GM19193 (cell line): Measurements from ENCODE around the gene PGBD1.

Experiments used
- POLR2A ChIP-seq: IDR thresholded peaks from 4 replicates; pipeline ENCODE4 v1.6.1; 2011; ENCODE audit not compliant: insufficient read depth, insufficient read length; ENCODE audit errors: extremely low read depth

The PGBD1 gene

DNA sequence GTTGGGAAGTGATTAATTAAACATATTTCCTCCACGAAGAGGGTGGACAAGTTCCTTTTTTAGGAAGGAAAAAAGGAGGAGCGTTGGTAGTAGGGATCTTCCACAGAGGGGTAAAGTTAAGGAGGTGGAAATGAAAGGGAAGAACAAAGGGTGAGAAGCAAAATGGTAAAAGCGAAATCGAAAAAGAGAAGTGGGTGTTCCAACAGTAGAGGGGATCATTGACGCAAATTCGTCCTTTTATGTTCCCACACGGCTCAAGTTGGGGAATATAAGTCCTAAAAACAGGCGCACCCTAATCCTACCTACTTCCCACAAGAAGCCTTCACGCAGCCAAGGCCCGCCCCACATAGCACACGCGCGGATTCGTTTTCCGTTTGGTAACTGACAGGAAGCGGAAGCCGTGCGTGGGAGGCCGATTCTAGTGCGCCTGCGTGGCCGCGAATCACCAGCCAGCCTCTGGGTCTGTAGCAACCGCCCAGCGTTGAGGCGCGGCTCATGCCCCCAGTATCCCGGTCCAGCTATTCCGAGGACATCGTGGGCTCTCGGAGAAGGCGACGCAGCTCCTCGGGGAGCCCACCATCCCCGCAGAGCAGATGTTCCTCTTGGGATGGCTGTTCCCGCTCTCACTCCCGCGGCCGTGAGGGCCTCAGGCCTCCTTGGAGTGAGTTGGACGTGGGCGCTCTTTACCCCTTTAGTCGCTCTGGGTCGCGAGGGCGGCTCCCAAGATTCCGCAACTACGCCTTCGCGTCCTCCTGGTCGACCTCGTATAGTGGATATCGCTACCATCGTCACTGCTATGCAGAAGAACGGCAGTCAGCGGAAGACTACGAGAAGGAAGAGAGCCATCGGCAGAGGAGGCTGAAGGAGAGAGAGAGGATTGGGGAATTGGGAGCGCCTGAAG lies 22.2 kb upstream of the PGBD1 start, which contains the start of gene NKAPL:
NKAPL (plus strand) TSS at position 421 of the 901 bp plus-strand sequence; CDS start at position 496, 75 bp downstream.
- TF ChIP-seq POLR2A, result peak; percentile 39

DNA sequence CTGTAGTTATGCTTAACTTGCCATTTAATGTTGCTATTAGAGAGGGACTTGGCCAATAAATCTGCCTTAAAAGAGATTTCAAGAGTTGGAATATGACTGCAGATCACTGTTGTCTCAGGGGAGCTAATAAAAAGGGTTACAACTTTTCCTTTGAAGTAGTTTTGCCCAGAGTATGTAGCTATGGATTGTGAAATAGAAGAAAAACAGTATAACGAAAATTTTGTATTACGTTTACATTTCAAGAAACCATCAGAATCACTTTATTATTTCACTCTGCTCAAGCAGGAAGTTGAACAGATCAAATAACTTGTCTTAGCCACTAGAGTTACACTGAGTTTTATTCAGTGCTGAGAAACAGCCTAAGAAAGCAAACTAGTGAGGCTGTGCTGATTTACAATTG lies 17.4 kb upstream of the PGBD1 start:
- TF ChIP-seq POLR2A, result no peak

DNA sequence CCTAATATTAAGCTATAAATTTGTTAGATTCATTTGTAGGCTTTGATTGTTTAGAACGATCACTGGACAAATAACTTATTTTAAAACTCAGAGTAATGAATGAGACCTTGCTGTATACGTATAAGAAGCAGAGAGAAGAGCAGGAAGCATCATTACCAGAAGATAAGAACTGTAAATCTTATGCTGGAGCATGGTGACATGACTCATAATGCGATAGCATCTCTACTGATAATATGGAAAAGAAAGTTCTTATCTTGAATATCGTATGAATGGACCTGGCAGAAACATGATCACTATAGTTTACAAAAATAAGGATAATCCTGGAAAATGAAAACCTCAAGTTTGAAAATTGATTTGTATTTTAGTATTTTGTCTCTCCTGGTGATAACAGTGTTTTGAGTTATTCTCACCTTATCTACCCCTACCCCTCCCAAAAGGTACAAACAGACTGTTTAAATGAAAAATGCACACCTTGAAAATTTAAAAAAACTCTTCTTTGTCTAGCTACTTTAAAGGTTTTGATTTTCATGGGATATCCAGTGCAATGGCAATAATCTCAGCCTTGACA lies 16.5 kb upstream of the PGBD1 start:
- TF ChIP-seq POLR2A, result no peak

DNA sequence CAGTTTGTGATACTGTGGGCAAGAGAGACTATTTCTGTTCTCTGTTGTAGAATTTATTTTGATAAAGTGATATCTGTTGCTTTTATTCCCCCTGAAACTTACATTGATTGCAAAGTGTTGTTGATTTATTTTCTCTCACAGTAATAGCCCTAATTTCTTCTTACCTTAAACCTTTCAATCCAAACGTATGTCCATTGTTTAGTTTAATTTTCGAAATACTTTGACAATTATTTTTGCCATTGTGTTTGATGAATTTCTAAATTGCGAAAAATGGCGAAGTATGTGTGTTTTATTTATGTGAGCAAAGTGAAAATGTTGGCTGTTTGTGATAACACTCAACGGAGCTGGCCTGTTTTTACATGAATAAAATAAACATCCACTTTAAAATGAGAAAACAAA lies 14.8 kb upstream of the PGBD1 start:
- no peak for TF ChIP-seq POLR2A

DNA sequence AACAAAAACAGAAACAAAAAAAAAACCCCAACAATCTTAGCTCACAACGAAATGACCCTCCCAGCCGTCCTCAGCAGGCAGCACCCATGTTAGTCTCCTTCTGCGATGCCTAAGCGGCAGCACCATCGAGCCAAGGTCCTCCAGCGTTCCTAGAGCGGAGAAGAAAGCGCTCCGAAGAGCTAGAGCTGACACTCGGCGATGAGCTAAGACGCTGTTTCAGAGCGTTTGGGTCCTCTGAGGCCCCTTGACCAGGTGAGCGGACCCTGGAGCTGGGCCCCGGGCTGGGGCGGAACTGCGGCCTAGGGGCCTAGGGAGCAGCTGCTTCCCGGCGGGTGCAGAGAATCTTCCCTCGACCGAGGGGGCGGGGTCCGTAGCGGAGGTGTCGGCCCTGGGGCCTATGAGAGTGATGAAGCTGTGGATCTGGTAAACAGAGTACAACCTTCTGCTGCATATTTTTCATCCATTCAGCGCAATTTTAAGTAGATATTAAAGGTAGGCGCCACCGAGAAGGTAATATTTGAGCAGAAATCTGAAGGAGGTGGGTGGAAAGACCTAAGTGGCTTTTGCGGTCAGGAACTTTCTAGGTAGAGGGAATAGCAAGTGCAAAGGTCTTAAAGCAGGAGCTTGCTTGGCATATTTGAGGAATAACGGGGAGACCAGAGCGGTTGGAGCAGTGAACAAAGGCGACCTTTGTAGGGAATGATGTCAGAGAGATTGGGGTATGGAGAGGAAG lies 14.2 kb upstream of the PGBD1 start, which contains the start of gene ZSCAN26:
ZSCAN26 (plus strand) TSS at position 182 of the 733 bp plus-strand sequence. CDS start 4,777 bp downstream, outside the sequence.
- peak; percentile 80 for TF ChIP-seq POLR2A

DNA sequence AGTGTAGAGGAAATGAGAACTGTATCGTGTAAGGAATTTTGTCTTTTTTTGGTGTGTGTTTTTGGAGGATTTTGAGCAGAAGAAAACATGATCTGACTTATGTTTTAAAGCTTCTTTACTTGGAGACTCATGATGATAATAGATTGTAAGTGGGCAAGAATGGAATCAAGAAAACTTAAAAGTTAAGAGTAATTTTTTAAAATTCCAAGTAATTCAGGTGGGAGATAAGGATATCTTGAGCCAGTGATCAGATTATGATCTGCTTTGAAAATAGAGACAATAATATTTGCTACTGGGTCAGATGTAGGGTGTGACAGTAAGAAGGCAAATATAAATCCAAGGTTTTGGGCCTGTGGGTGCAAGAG lies 13.7 kb upstream of the PGBD1 start:
- TF ChIP-seq POLR2A, result no peak

DNA sequence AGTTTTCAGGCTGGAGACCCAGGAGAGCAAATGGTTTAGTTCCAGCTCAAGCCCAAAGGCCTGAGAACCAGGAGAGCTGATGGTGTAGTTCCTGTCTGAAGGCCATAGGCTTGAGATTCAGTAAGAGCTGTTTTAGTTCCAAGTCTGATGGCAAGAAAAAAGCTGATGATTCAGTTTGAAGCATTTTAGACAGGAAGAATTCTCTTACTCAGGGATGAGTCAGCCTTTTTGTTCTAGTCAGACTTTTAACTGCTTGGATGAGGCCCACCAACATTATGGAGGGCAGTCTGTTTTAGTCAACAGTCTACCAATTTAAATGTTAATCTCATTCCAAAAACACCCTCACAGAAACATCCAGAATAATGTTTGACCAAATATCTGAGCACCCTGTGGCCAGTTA lies 11.9 kb upstream of the PGBD1 start:
- TF ChIP-seq POLR2A, result no peak

DNA sequence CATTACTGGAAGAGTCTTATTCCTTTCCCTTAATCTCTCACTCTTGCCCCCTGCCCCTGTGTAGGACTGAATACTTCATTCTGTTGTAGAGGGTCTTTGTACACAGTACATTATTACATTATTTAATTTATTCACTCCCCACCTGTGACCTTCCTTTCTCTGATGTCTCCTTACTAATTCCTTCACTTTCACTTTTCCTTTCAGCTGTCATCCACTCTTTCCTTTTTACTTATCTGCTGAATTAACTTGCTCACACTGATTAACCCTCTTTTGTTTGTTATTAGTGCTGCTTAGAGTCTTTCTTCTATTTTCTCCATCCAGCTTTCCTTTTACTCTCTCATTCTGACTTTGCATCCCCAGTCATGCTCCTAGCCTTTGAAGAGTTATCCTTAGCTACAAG lies 6.5 kb upstream of the PGBD1 start:
- no peak for TF ChIP-seq POLR2A

DNA sequence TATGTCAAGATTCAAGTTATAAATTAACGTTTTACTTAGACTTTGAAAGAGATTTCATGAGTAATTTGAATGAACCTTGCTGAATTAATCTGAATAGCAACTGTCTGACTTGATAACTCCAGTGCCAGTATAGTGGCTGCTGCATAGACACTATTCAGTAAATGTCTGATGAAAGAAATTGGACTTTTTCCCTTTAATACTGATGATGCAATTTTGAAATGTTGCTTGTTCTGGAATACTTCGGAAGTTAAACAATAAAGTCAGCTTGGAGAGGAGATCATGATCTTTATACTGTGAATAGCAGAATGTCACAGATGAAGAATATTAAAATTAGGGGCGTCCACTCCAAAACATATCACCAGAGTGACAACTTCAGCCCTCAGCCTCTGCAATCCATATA lies 3.6 kb upstream of the PGBD1 start:
- TF ChIP-seq POLR2A, result no peak

DNA sequence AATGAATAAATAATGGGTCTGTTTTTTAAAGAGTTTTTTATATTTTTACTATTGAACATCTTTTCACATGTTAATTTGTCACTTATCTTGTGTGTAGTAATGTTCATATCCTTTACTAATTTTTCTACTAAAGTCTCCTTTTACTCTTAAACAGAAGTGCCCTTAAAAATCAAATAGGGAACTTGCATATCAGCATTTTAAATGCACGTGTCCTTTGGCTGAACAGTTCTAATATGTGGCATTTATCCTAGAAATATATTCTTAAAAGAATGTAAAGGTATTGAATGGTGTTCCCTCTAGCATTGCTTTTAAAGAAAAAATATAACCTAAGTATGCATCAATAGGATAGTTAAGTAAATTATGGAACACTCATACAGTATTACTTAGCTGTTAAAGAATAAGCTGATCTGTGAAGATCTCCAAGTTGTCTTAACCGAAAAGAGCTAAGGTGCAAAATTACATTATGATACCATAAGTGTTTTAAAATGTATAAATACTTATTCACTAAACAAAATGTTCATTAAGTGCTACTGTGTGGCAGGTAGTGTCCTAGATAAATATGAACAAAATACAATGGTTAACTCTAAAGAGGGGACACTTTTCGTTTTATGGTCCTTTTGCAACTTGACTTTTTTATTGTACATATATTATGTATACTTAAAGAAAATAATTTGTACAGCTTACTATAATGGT lies 631 bp upstream of the PGBD1 start:
- TF ChIP-seq POLR2A, result no peak

GRCh38 chr6:28282926-28283325 lies 1.6 kb downstream of the PGBD1 start:
- no peak for TF ChIP-seq POLR2A

DNA sequence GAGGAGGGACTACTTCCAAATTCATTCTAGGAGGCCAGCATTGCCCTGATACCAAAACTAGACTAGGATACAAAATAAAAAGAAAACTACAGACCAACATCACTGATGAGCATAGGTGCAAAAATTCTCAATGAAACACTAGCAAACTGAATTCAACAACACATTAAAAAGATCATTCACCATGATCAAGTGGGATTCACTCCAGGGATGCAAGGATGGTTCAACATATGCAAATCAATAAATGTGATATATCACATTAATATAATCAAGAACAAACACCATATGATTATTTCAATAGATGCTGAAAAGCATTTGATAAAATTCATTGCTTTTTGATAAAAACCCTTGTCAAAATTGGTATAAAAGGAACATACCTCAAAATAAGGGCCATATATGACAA lies 10.2 kb downstream of the PGBD1 start:
- TF ChIP-seq POLR2A, result no peak

DNA sequence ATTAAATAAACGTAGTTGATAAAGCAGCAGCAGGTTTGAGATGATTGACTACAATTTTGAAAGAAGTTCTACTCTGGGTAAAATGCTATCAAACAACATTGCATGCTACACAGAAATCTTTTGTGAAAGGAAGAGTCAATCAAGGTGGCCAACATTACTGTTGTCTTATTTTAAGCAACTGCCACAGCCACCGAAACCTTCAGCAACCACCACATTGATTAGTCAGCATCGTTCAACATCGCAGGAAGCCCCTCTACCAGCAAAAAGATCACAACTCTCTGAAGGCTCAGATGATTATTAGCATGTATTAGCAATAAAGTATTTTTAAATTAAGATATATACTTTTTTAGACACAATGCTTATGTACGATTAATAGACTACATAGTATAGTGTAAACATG lies 14.0 kb downstream of the PGBD1 start:
- no peak for TF ChIP-seq POLR2A

DNA sequence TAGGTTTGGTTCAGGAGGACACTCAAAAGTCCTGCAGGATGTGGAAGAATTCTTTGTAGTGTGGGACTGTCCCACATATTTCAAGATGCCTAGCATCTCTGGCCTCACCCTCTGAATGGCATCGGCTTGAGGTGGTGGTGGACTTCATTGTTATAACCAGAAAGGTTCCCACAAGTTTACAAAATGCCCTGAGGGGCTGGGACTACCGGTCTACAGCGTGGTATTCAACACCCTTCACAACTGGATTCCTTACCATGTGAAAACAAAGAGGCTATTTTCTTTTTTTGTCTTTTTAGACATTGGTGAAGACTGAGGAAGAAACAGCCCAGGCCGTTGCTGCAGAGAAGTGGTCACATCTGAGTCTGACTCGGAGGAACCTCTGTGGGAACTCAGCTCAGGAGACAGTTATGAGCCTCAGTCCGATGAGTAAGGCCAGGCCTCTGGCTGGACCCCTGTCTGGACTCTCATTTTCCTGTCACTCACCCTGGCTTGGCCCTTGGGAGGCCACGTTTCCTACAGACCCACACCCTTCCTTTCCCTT lies 15.2 kb downstream of the PGBD1 start:
- no peak for TF ChIP-seq POLR2A

DNA sequence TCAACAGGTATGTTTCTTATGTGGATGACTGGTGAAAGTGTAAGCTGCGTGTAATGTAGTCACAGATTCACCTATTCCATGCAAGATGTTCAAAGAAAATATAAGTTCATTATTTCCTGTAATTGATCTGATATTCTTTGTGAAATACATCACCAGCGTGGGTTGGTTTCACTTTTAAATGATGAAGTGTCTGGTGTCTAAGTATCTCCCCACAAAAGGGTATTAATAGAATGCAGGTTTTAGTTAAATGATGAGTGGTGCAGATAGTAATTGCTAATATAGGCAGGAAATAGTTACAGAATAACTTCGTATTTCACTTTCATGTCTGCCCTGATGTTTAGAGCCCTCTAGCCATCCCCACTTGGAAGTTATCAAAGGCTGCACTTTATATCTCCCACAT lies 22.2 kb downstream of the PGBD1 start:
- TF ChIP-seq POLR2A, result no peak
